Fibroblast of pulmonary artery (primary cell): ENCODE measurements around the gene PCGF1.

Experiments used
- DNase-seq: peaks from one replicate; pipeline ENCODE4 v3.0.0-alpha.2; 2010; ENCODE audit warnings: low read depth
- H3K4me3 ChIP-seq: replicated peaks from 2 replicates; pipeline ENCODE4 v1.5.1; 2011; ENCODE audit warnings: low read depth, mild to moderate bottlenecking, control low read depth, low read length, moderate library complexity
- TF ChIP-seq, protein P1 (sequence below): IDR thresholded peaks from 2 replicates; pipeline ENCODE4 v1.5.1; 2011; ENCODE audit warnings: mild to moderate bottlenecking, control low read depth, low read length, inconsistent platforms; ENCODE audit errors: missing control alignments

The PCGF1 gene

GRCh38 chr2:74546004-74546403 is 38.5 kb upstream of the PCGF1 start:
- TF ChIP-seq, protein P1, sequence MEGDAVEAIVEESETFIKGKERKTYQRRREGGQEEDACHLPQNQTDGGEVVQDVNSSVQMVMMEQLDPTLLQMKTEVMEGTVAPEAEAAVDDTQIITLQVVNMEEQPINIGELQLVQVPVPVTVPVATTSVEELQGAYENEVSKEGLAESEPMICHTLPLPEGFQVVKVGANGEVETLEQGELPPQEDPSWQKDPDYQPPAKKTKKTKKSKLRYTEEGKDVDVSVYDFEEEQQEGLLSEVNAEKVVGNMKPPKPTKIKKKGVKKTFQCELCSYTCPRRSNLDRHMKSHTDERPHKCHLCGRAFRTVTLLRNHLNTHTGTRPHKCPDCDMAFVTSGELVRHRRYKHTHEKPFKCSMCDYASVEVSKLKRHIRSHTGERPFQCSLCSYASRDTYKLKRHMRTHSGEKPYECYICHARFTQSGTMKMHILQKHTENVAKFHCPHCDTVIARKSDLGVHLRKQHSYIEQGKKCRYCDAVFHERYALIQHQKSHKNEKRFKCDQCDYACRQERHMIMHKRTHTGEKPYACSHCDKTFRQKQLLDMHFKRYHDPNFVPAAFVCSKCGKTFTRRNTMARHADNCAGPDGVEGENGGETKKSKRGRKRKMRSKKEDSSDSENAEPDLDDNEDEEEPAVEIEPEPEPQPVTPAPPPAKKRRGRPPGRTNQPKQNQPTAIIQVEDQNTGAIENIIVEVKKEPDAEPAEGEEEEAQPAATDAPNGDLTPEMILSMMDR = no peak
- no peak overlapping the region for H3K4me3 ChIP-seq
- DNase-seq = no peak

DNA sequence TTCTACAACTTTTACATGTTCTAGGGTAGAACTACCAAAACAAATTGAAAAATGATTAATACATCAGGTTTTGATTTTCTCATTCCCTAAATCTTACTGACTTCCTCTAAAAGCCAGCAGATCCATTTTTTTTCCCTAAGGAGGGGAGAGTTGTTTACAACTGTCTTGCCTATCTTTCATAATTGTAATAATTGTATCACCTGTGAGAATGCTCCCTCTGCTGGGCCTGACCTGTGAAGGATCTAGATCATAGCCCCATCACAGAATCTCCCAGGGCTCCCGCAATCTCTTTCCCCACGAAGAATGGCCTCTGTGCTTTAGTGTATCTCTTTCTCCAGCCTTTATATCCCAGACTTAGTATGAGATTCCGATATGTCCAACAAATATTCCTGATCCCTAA is 37.1 kb upstream of the PCGF1 start:
- DNase-seq = no peak
- TF ChIP-seq, protein P1 = peak; percentile 5
- H3K4me3 ChIP-seq = no peak overlapping the region

DNA sequence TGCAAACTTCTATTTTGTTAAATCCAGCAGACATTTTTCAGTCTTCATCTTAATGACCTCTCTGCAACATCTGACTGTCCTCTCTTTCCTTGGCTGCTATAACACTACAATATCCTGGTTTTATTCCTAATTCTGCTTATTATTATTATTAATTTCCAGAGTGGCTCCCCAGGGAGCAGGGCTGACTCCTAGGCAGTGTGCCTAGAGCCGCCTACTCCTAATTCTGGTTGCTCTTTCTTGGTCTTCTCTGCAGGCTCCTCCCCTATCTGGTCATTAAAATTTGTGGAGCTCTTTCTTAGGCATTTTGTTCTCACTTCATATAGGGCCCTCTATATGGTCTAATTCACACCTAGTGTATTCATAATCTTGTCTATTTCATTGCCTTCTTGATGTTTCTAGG is 35.5 kb upstream of the PCGF1 start:
- H3K4me3 ChIP-seq = no peak overlapping the region
- DNase-seq = no peak
- TF ChIP-seq, protein P1 = no peak

- no peak for DNase-seq
- TF ChIP-seq, protein P1 = no peak
- H3K4me3 ChIP-seq = no peak overlapping the region
Observed at GRCh38 chr2:74540291-74540690, 32.8 kb upstream of the PCGF1 start.

GRCh38 chr2:74538881-74539339 is 31.4 kb upstream of the PCGF1 start:
- TF ChIP-seq, protein P1 = no peak
- DNase-seq = no peak
- H3K4me3 ChIP-seq = no peak overlapping the region

DNA sequence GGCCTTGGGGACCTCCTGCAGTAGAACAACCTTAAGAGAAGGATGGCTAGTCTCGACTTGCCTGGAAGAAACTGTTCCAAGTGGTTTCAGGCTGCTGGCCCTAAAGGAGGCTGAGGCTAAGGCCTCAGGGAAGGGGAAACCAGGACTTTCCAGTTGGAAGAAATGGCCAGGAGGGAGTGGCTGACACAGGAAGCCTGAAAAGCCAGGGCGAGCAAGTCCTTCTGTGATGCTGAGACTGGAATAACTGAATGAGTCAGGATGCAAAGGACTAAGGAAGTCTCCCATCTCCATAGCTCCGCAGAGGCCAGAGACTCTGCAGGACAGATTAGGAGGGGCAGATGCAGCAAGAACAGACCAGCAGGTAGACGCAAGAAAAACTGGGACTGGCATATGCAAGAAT is 29.6 kb upstream of the PCGF1 start:
- TF ChIP-seq, protein P1 = no peak
- DNase-seq = no peak
- H3K4me3 ChIP-seq = no peak overlapping the region

DNA sequence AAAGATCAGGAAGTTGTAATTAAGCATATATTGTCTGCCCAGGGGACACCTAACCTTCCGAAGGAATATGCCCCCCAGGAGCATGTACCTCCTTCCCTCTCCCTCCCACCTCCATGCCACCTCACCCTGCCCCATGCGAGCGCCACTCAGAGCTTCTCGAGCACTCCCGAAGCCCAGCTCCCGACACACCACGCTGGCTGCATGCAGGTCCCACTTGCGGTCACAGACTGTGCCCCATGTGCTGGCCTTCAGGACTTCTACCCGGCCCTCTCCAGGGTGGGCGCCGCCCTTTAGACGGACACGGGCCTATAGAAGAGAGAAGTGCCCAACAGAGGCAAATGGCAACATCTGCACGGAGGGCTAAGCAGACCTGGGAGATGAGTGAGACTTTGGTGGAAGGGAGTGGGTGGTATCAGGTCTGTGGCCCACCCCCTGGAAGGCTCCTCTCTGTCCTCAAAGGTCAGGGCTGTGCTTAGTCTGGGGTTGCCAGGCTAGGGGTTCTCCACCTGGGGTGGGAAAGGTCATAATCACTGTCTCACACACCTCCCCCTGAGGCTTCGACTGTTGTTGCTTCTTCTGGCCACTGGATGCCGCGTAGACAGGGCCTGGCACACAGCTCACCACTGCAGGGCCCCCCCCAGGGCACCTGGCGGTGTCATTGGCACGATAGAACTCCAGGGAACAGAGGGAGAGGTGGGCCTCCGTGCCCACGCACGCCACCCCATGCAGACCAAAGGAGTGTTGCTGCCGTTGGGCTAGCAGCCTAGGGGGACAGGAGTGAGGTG is 28.9 kb upstream of the PCGF1 start:
- no peak for DNase-seq
- TF ChIP-seq, protein P1 = no peak
- H3K4me3 ChIP-seq = no peak overlapping the region
